Activated naive CD4-positive, alpha-beta T cell treated with anti-CD3 and anti-CD28 coated beads, Interleukin-2, amount 50 U/mL, for 24 hours (primary cell): ENCODE data around the gene TBC1D23.
"Not testable (repeated sequence)": the region's sequence is repeated elsewhere in the genome, so short reads cannot be mapped to it uniquely, and the experiment has no call there.

Experiments
- H3K27ac Mint-ChIP-seq: one replicate; pipeline ENCODE4 v1.8.0; 2021; ENCODE audit warnings: mild to moderate bottlenecking, mixed read lengths
- H3K27me3 Mint-ChIP-seq: one replicate; pipeline ENCODE4 v1.8.0; 2021; ENCODE audit warnings: mixed read lengths
- H3K36me3 Mint-ChIP-seq: one replicate; pipeline ENCODE4 v1.8.0; 2021; ENCODE audit warnings: mixed read lengths
- H3K4me1 Mint-ChIP-seq: one replicate; pipeline ENCODE4 v1.8.0; 2021; ENCODE audit warnings: mixed read lengths
- H3K4me3 Mint-ChIP-seq: one replicate; pipeline ENCODE4 v1.8.0; 2021; ENCODE audit warnings: mild to moderate bottlenecking, mixed read lengths
- H3K9me3 Mint-ChIP-seq: one replicate; pipeline ENCODE4 v1.8.0; 2021; ENCODE audit warnings: mixed read lengths

TBC1D23 gene

GRCh38 chr3:100244264-100244663 is 16.5 kb upstream of the TBC1D23 start:
- Mint-ChIP-seq H3K27ac (no peak overlapping the region), H3K27me3 (no peaks in the 10 kb centered on the region), H3K4me3 (no peak overlapping the region), H3K9me3 (no peaks in the 10 kb centered on the region), H3K4me1 (no peaks in the 10 kb centered on the region), H3K36me3 (no peaks in the 10 kb centered on the region)

GRCh38 chr3:100245136-100245535 is 15.7 kb upstream of the TBC1D23 start:
- H3K27me3 Mint-ChIP-seq, result no peaks in the 10 kb centered on the region

DNA sequence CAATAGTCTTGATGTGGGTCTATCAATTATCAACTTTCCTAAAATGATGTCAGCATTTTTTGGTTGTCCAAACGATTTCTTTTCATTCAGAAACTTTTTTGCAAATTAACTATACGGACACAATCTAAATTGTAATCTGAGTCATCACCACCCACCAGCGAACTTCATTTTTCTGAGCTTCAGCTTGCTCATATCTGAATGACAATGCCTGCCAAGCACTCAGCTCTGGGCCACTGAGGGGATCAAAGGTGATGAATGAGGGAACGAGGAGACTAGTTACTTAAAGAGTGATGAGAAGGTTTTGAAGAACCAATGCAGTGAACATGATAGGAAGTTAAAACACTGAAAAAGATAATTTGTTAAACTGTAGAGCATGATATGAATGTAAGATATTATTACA is 14.9 kb upstream of the TBC1D23 start:
- no peak overlapping the region for H3K4me3 Mint-ChIP-seq
- no peaks in the 10 kb centered on the region for H3K27me3 Mint-ChIP-seq
- no peaks in the 10 kb centered on the region for H3K36me3 Mint-ChIP-seq
- no peaks in the 10 kb centered on the region for H3K4me1 Mint-ChIP-seq
- no peaks in the 10 kb centered on the region for H3K9me3 Mint-ChIP-seq
- no peak overlapping the region for H3K27ac Mint-ChIP-seq

More at GRCh38 chr3:100245136-100245535, 15.7 kb upstream of the TBC1D23 start:
- Mint-ChIP-seq H3K4me1 (no peaks in the 10 kb centered on the region), H3K27ac (no peak overlapping the region), H3K36me3 (no peaks in the 10 kb centered on the region), H3K4me3 (no peak overlapping the region), H3K9me3 (no peaks in the 10 kb centered on the region)

GRCh38 chr3:100246999-100247398 is 13.8 kb upstream of the TBC1D23 start:
- no peaks in the 10 kb centered on the region for H3K36me3 Mint-ChIP-seq
- H3K4me3 Mint-ChIP-seq, result no peak overlapping the region
- no peak overlapping the region for H3K27ac Mint-ChIP-seq
- no peaks in the 10 kb centered on the region for H3K27me3 Mint-ChIP-seq
- H3K9me3 Mint-ChIP-seq, result no peaks in the 10 kb centered on the region
- H3K4me1 Mint-ChIP-seq, result no peaks in the 10 kb centered on the region

DNA sequence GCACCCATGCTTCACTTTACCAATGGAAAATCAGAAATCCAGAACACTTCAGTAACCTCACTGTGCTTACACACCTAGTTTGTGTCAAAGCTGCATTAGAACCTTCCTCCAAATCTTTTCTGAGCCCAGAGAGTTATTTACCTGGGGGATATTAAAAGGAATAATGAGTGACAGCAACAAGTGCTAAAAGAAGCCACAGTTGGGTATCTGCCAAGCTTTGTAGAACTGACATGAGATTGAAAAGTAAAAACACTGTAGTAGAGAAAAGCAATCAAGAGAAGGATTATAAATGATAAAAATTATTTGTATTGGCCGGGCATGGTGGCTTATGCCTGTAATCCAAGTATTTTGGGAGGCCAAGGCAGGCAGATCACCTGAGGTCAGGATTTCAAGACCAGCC is 8.8 kb upstream of the TBC1D23 start:
- no peak overlapping the region for H3K27ac Mint-ChIP-seq
- no peaks in the 10 kb centered on the region for H3K36me3 Mint-ChIP-seq
- no peaks in the 10 kb centered on the region for H3K4me1 Mint-ChIP-seq
- H3K9me3 Mint-ChIP-seq, result no peaks in the 10 kb centered on the region
- H3K27me3 Mint-ChIP-seq, result no peaks in the 10 kb centered on the region
- H3K4me3 Mint-ChIP-seq, result no peak overlapping the region

- Mint-ChIP-seq H3K4me1 (peaks cover 11% of the 10 kb centered on the region), H3K4me3 (no peak overlapping the region), H3K9me3 (no peaks in the 10 kb centered on the region), H3K27ac (no peak overlapping the region), H3K36me3 (no peaks in the 10 kb centered on the region), H3K27me3 (no peaks in the 10 kb centered on the region)
These were observed 6.5 kb upstream of the TBC1D23 start for GRCh38 chr3:100254168-100254777.

- Mint-ChIP-seq H3K36me3 (no peaks in the 10 kb centered on the region), H3K4me3 (no peak overlapping the region), H3K4me1 (peaks cover 34% of the 10 kb centered on the region), H3K27me3 (no peaks in the 10 kb centered on the region), H3K9me3 (no peaks in the 10 kb centered on the region), H3K27ac (no peak overlapping the region)
These were observed 4.1 kb upstream of the TBC1D23 start for GRCh38 chr3:100256731-100257151.

DNA sequence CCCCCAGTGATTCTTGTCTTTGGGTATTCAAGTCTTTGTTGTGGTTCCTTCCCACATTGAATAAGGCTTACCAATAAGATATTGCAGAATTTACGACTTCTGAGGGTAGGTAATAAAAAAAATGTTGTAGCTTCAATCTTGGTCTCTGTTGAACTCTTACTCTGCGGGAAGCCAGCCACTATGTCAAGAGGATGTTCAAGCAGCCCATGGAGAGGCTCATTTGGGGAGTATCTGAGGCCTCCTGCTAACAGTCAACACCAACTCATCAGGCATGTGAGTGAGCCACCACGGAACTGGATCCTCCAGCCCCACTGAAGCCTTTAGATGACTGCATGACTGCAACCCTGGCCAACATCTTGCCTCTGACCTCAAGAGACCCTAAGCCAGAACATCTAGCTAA is 3.2 kb upstream of the TBC1D23 start:
- Mint-ChIP-seq H3K4me1 (peaks cover 40% of the 10 kb centered on the region), H3K27ac (no peak overlapping the region), H3K36me3 (no peaks in the 10 kb centered on the region), H3K4me3 (no peak overlapping the region), H3K9me3 (no peaks in the 10 kb centered on the region), H3K27me3 (no peaks in the 10 kb centered on the region)

- no peaks in the 10 kb centered on the region for H3K9me3 Mint-ChIP-seq
- H3K27me3 Mint-ChIP-seq, result no peaks in the 10 kb centered on the region
- H3K27ac Mint-ChIP-seq, result peak overlapping the region; percentile 100
- H3K4me3 Mint-ChIP-seq, result peak overlapping the region; percentile 97
- no peaks in the 10 kb centered on the region for H3K36me3 Mint-ChIP-seq
- peaks cover 66% of the 10 kb centered on the region for H3K4me1 Mint-ChIP-seq
These were observed 609 bp upstream of the TBC1D23 start for GRCh38 chr3:100260081-100260684.

- no peaks in the 10 kb centered on the region for H3K9me3 Mint-ChIP-seq
- H3K36me3 Mint-ChIP-seq, result no peaks in the 10 kb centered on the region
- H3K27me3 Mint-ChIP-seq, result no peaks in the 10 kb centered on the region
- peak overlapping the region; percentile 100 for H3K27ac Mint-ChIP-seq
- peak overlapping the region; percentile 97 for H3K4me3 Mint-ChIP-seq
- peaks cover 72% of the 10 kb centered on the region for H3K4me1 Mint-ChIP-seq
These were observed 702 bp downstream of the TBC1D23 start for GRCh38 chr3:100261485-100261903.

- not testable (repeated sequence) for H3K27ac Mint-ChIP-seq, H3K9me3 Mint-ChIP-seq, H3K36me3 Mint-ChIP-seq, H3K27me3 Mint-ChIP-seq
- Mint-ChIP-seq H3K4me3 (peak overlapping the region; percentile 47), H3K4me1 (peaks cover 70% of the 10 kb centered on the region)
These were observed 2.1 kb downstream of the TBC1D23 start for GRCh38 chr3:100262925-100263324.

GRCh38 chr3:100263583-100263982 is 2.8 kb downstream of the TBC1D23 start:
- H3K27ac Mint-ChIP-seq, result no peak overlapping the region
- no peaks in the 10 kb centered on the region for H3K36me3 Mint-ChIP-seq
- H3K4me1 Mint-ChIP-seq, result peaks cover 73% of the 10 kb centered on the region
- no peaks in the 10 kb centered on the region for H3K9me3 Mint-ChIP-seq
- H3K27me3 Mint-ChIP-seq, result no peaks in the 10 kb centered on the region
- no peak overlapping the region for H3K4me3 Mint-ChIP-seq

DNA sequence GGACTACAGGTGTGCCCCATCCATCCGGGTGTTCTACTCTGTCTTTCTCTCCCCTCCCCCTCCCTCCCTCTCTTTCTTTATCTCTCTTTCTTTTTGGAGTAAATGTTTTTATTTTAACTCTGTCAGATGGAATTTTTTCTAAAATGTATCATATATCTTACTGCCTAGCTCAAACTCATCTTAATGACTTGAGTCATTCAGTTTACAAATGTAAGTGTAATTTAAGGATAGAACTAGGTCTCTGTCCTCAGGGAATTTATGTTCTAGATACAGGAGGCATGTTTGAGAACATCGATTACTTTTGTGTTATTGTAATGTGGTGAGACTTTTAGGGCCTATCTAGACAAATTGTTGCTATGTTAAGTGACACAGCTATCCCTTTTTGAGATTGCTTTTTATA is 3.5 kb downstream of the TBC1D23 start:
- no peaks in the 10 kb centered on the region for H3K9me3 Mint-ChIP-seq
- no peaks in the 10 kb centered on the region for H3K27me3 Mint-ChIP-seq
- H3K4me3 Mint-ChIP-seq, result no peak overlapping the region
- no peak overlapping the region for H3K27ac Mint-ChIP-seq
- peaks cover 74% of the 10 kb centered on the region for H3K4me1 Mint-ChIP-seq
- H3K36me3 Mint-ChIP-seq, result no peaks in the 10 kb centered on the region

DNA sequence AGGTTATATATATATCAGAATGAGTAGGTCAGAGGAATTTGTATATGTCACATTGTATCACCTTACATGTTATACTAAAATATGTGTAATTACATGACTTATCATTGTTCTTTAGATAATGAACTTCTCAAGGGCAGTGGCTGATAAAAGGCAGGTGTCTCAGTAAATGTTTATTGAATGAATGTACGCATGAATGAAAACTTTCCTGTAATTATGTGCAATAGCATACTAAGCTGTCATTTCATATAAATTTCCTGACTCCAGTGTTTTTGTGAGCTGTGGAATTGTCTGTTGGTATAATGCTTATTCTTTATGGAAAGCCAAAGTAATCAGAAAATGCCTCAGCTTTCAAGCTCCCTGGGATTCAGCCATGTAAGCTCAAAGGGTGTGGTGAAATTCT is 4.2 kb downstream of the TBC1D23 start:
- H3K27ac Mint-ChIP-seq, result no peak overlapping the region
- no peak overlapping the region for H3K4me3 Mint-ChIP-seq
- H3K4me1 Mint-ChIP-seq, result peaks cover 71% of the 10 kb centered on the region
- no peaks in the 10 kb centered on the region for H3K9me3 Mint-ChIP-seq
- no peaks in the 10 kb centered on the region for H3K36me3 Mint-ChIP-seq
- no peaks in the 10 kb centered on the region for H3K27me3 Mint-ChIP-seq

DNA sequence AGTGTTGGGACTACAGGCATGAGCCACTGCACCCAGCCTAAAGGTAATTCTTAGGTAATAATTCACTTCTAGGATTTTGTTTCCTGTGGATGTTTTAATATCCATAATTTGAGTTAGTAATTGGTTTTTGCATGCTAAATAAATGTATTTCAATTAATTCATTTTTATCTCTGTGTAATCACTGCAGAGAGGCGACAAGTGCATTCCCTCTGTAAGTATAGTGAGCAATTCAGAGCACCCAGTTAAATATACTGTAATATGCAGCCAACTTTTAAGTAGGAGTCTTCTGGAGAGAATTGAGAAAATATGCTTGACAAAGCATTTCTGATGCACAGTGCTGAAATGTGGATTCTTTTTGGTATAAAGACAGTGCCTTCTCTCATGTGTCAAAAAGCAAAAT is 5.7 kb downstream of the TBC1D23 start:
- H3K9me3 Mint-ChIP-seq, result no peaks in the 10 kb centered on the region
- H3K4me3 Mint-ChIP-seq, result no peak overlapping the region
- no peak overlapping the region for H3K27ac Mint-ChIP-seq
- no peaks in the 10 kb centered on the region for H3K36me3 Mint-ChIP-seq
- H3K4me1 Mint-ChIP-seq, result peaks cover 70% of the 10 kb centered on the region
- no peaks in the 10 kb centered on the region for H3K27me3 Mint-ChIP-seq

DNA sequence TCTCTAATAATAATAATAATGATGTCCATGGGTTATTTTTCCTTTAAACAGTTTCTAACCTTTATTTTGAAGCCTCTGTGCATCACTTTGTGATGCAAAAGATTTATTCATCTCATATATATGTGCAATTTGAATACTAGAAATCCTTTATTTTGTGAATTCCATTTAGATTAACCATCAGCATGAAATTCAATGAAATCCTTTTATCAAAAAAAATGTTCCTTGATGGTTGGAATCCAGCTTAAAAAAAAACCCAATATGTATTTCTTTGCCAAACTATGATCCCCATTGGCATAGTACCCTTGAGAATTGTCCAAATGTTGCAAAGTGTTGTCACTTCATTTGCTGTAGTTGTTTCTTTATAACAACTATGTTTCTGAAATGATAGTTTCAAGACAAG is 7.4 kb downstream of the TBC1D23 start:
- Mint-ChIP-seq H3K36me3 (no peaks in the 10 kb centered on the region), H3K9me3 (no peaks in the 10 kb centered on the region), H3K27ac (no peak overlapping the region), H3K27me3 (no peaks in the 10 kb centered on the region), H3K4me3 (no peak overlapping the region), H3K4me1 (peaks cover 63% of the 10 kb centered on the region)

DNA sequence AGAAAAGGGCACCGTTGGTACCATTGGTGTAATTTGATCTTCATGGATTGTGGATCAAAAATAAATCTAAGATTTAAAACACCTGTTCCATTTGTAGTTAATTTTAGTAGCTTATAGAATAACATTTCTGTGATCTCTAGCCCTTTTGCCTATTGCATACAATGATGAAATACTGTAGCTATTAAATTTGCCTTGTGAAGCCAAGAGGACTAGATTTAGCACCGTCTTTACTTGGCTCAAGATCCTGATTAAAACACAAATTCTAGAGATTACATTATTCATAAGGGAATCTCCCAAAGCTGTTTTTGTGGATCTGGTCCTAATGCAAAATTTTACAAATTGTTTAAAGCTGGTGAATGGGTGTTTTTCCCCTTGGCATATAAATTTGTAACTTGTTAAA is 8.2 kb downstream of the TBC1D23 start:
- Mint-ChIP-seq H3K9me3 (no peaks in the 10 kb centered on the region), H3K4me1 (peaks cover 61% of the 10 kb centered on the region), H3K36me3 (no peaks in the 10 kb centered on the region)

More for the DNA sequence above, 8.2 kb downstream of the TBC1D23 start:
- H3K27me3 Mint-ChIP-seq, result no peaks in the 10 kb centered on the region
- H3K27ac Mint-ChIP-seq, result peak overlapping the region; percentile 48
- H3K4me3 Mint-ChIP-seq, result no peak overlapping the region
